IMR-90 (cell line): ENCODE data around the gene GABRA1. TPM values are rescaled to one million over a fixed set of nuclear protein-coding genes. Genes with fewer than 3 reads are reported as not detected.

ENCODE experiments used
- ATAC-seq: fragments of 200-7000 bp; cut with Tn5 transposase; 2 replicates; pipeline ENCODE4 v1.9.1; 2020; ENCODE audit warnings: low read depth, mild to moderate bottlenecking, moderate library complexity
- BruUV-seq: library from RNA; stranded (reverse); fragments of 400-500 nt; replicated peaks from 2 replicates; lab custom pipeline; 2021; lab: Mats Ljungman, UMichigan
- CTCF ChIA-PET: fragments of 300-600 bp; formaldehyde crosslinking; extraction: SDS; loops from one replicate; lab custom pipeline; 2021; ENCODE audit warnings: antibody characterized with exemption; lab: Yijun Ruan, JAX
- POLR2A ChIA-PET: fragments of 300-600 bp; sonication (Branson Sonifier 250); formaldehyde crosslinking; loops from one replicate; lab custom pipeline; 2022; ENCODE audit warnings: antibody characterized with exemption; ENCODE audit not compliant: unreplicated experiment; lab: Charles Lee
- DNase-seq: peaks from one replicate; pipeline ENCODE4 v3.0.0; 2013
- H2AFZ ChIP-seq: replicated peaks from 2 replicates; pipeline ENCODE3; 2013; ENCODE audit warnings: low read length, mild to moderate bottlenecking; ENCODE audit not compliant: poor library complexity
- H2AK5ac ChIP-seq: 2 replicates; pipeline ENCODE4 v1.6.1; 2013; ENCODE audit warnings: low read depth, low read length, inconsistent platforms
- H2AK9ac ChIP-seq: replicated peaks from 2 replicates; pipeline ENCODE3; 2013; ENCODE audit warnings: mild to moderate bottlenecking, low read depth, low read length, moderate library complexity; ENCODE audit not compliant: poor library complexity
- H2BK120ac ChIP-seq: 2 replicates; pipeline ENCODE4 v1.6.1; 2013; ENCODE audit warnings: low read depth, low read length, inconsistent platforms
- H2BK15ac ChIP-seq: 3 replicates; pipeline ENCODE4 v1.6.1; 2013; ENCODE audit warnings: low read depth, low read length, inconsistent platforms
- H2BK20ac ChIP-seq: 2 replicates; pipeline ENCODE4 v1.6.1; 2013; ENCODE audit warnings: low read depth, mild to moderate bottlenecking, inconsistent platforms, low read length, moderate library complexity
- H2BK5ac ChIP-seq: 2 replicates; pipeline ENCODE4 v1.6.1; 2013; ENCODE audit warnings: mild to moderate bottlenecking, low read depth, low read length, inconsistent platforms; ENCODE audit not compliant: poor library complexity, severe bottlenecking
- H3K14ac ChIP-seq: replicated peaks from 2 replicates; pipeline ENCODE4 v1.6.1; 2013; ENCODE audit warnings: low read depth, low read length, inconsistent platforms
- H3K18ac ChIP-seq: 2 replicates; pipeline ENCODE4 v1.6.1; 2013; ENCODE audit warnings: low read depth, low read length, control low read depth
- H3K23ac ChIP-seq: 2 replicates; pipeline ENCODE4 v1.6.1; 2013; ENCODE audit warnings: low read depth, low read length, inconsistent platforms
- H3K27ac ChIP-seq: 2 replicates; pipeline ENCODE4 v1.5.1; 2013; ENCODE audit warnings: mild to moderate bottlenecking, control low read depth, low read length; ENCODE audit not compliant: insufficient read depth
- H3K27me3 ChIP-seq: 2 replicates; pipeline ENCODE4 v1.6.1; 2013; ENCODE audit warnings: low read length; ENCODE audit not compliant: control insufficient read depth, insufficient read depth
- H3K36me3 ChIP-seq: 2 replicates; pipeline ENCODE4 v1.6.1; 2013; ENCODE audit warnings: low read length, mixed read lengths; ENCODE audit not compliant: control insufficient read depth, insufficient read depth
- H3K4ac ChIP-seq: 2 replicates; pipeline ENCODE4 v1.6.1; 2013; ENCODE audit warnings: low read depth, low read length, inconsistent platforms
- H3K4me1 ChIP-seq: 2 replicates; pipeline ENCODE4 v1.6.1; 2013; ENCODE audit warnings: low read length, mixed read lengths; ENCODE audit not compliant: control insufficient read depth, insufficient read depth
- H3K4me2 ChIP-seq: 2 replicates; pipeline ENCODE4 v1.6.1; 2013; ENCODE audit warnings: low read depth, mild to moderate bottlenecking, control low read depth, low read length, moderate library complexity
- H3K4me3 ChIP-seq: 2 replicates; pipeline ENCODE4 v1.5.1; 2013; ENCODE audit warnings: low read depth, mild to moderate bottlenecking, control low read depth, low read length, moderate library complexity; ENCODE audit not compliant: insufficient read depth
- H3K56ac ChIP-seq: 2 replicates; pipeline ENCODE4 v1.6.1; 2013; ENCODE audit warnings: low read length, inconsistent platforms; ENCODE audit not compliant: insufficient read depth; ENCODE audit errors: extremely low read depth
- H3K79me1 ChIP-seq, 2 experiments: 2 replicates each; pipeline ENCODE4 v1.6.1; 2013; ENCODE audit warnings: low read length in 2 of 2, inconsistent platforms in 1 of 2, low read depth in 1 of 2
- H3K9ac ChIP-seq: 2 replicates; pipeline ENCODE4 v1.6.1; 2013; ENCODE audit warnings: low read depth, low read length, control low read depth
- H3K9me1 ChIP-seq: 2 replicates; pipeline ENCODE4 v1.6.1; 2013; ENCODE audit warnings: low read length, inconsistent platforms; ENCODE audit not compliant: insufficient read depth
- H3K9me3 ChIP-seq: 2 replicates; pipeline ENCODE4 v1.6.1; 2013; ENCODE audit warnings: low read length; ENCODE audit not compliant: control insufficient read depth, insufficient read depth
- H4K20me1 ChIP-seq: 2 replicates; pipeline ENCODE4 v1.6.1; 2013; ENCODE audit warnings: low read length, inconsistent platforms; ENCODE audit not compliant: insufficient read depth
- H4K5ac ChIP-seq: 2 replicates; pipeline ENCODE4 v1.6.1; 2013; ENCODE audit warnings: mild to moderate bottlenecking, low read depth, low read length, control low read depth
- H4K8ac ChIP-seq, 2 experiments: 2 replicates each; pipeline ENCODE4 v1.6.1; 2013; ENCODE audit warnings: low read depth in 2 of 2, low read length in 2 of 2, control low read depth in 1 of 2, inconsistent platforms in 1 of 2
- H4K91ac ChIP-seq: 2 replicates; pipeline ENCODE4 v1.6.1; 2013; ENCODE audit warnings: low read depth, low read length, inconsistent platforms; ENCODE audit not compliant: insufficient read depth
- BHLHE40 ChIP-seq: fragments of 150-350 bp; IDR thresholded peaks from 2 replicates; pipeline ENCODE4 v1.6.1; 2016; ENCODE audit warnings: mild to moderate bottlenecking, low read depth, low read length
- CHD1 ChIP-seq: IDR thresholded peaks from 2 replicates; pipeline ENCODE4 v1.6.1; 2012; ENCODE audit warnings: low read depth, low read length, improper control_type of control experiment
- FOS ChIP-seq: fragments of 150-350 bp; IDR thresholded peaks from 2 replicates; pipeline ENCODE4 v1.6.1; 2016; ENCODE audit warnings: low read depth, low read length
- MAFK ChIP-seq: IDR thresholded peaks from 2 replicates; pipeline ENCODE4 v1.6.1; 2012; ENCODE audit warnings: low read depth, low read length, improper control_type of control experiment
- MAZ ChIP-seq: IDR thresholded peaks from 2 replicates; pipeline ENCODE4 v1.6.1; 2012; ENCODE audit warnings: low read depth, mild to moderate bottlenecking, low read length, improper control_type of control experiment, moderate library complexity, borderline replicate concordance
- MXI1 ChIP-seq: IDR thresholded peaks from 2 replicates; pipeline ENCODE4 v1.6.1; 2012; ENCODE audit warnings: low read depth, mild to moderate bottlenecking, low read length, moderate library complexity, borderline replicate concordance
- NFE2L2 ChIP-seq: fragments of 150-350 bp; IDR thresholded peaks from 2 replicates; pipeline ENCODE4 v1.6.1; 2016; ENCODE audit warnings: low read depth, mild to moderate bottlenecking, low read length
- POLR2A ChIP-seq: IDR thresholded peaks from 2 replicates; pipeline ENCODE4 v1.6.1; 2012; ENCODE audit warnings: mild to moderate bottlenecking, low read depth, low read length
- RAD21 ChIP-seq: IDR thresholded peaks from 2 replicates; pipeline ENCODE4 v1.6.1; 2012; ENCODE audit warnings: low read length, improper control_type of control experiment
- RCOR1 ChIP-seq: IDR thresholded peaks from 2 replicates; pipeline ENCODE4 v1.6.1; 2012; ENCODE audit warnings: mild to moderate bottlenecking, low read length, improper control_type of control experiment; ENCODE audit not compliant: insufficient replicate concordance
- RFX5 ChIP-seq: IDR thresholded peaks from 2 replicates; pipeline ENCODE4 v1.8.0; 2012; ENCODE audit warnings: low read depth, mild to moderate bottlenecking, low read length, moderate library complexity
- SMC3 ChIP-seq: fragments of 150-350 bp; IDR thresholded peaks from 2 replicates; pipeline ENCODE4 v1.6.1; 2016; ENCODE audit warnings: low read depth, mild to moderate bottlenecking, antibody characterized with exemption, low read length, moderate library complexity
- WGBS, 2 experiments: methylation state at CpG; one replicate each; pipeline versions ENCODE4 v1.1.5 to v1.1.7; 2013; ENCODE audit warnings: missing lambda C conversion rate in 2 of 2; ENCODE audit not compliant: insufficient read length in 1 of 2; ENCODE audit errors: extremely low coverage in 2 of 2; 5-methylcytosine and 5-hydroxymethylcytosine counted together
- dilution Hi-C: fragments of 300-500 bp; cut with HindIII; formaldehyde crosslinking; loops from one replicate; pipeline ENCODE4 v1.14.3; 2018; ENCODE audit warnings: low sequenced_read_pairs; ENCODE audit not compliant: unreplicated experiment
- in situ Hi-C: fragments of 300-500 bp; cut with MboI; formaldehyde crosslinking; loops from 3 replicates; pipeline ENCODE4 v1.14.3; 2019; ENCODE audit warnings: low sequenced_read_pairs, inconsistent platforms, mixed read lengths
- intact Hi-C: fragments of 100-400 bp; cut with micrococcal nuclease; formaldehyde crosslinking; loops from 2 replicates; pipeline ENCODE4 v1.10.0; 2022
- polyA plus RNA-seq, 3 experiments: library from polyadenylated mRNA; depleted of rRNA; stranded (reverse); fragments of >200 nt; gene quantifications; 2 replicates each; pipeline ENCODE4 v1.2.3, GENCODE V29; 2012; ENCODE audit warnings: low replicate concordance in 1 of 3
- total RNA-seq: library from RNA; depleted of rRNA; stranded (reverse); fragments of >200 nt; gene quantifications from 2 replicates; pipeline ENCODE4 v1.2.3, GENCODE V29; 2012
- TF ChIP-seq, protein P1 (sequence below): conservative IDR thresholded peaks from 2 replicates; pipeline ENCODE4 v1.5.1; 2012; ENCODE audit warnings: mild to moderate bottlenecking, low read depth, low read length, improper control_type of control experiment
- TF ChIP-seq, protein P2 (sequence below): fragments of 150-350 bp; IDR thresholded peaks from 2 replicates; pipeline ENCODE4 v1.6.1; 2016; ENCODE audit warnings: low read depth, mild to moderate bottlenecking, low read length, moderate library complexity, borderline replicate concordance
- TF ChIP-seq, protein P3 (sequence below): fragments of 150-350 bp; IDR thresholded peaks from 2 replicates; pipeline ENCODE4 v1.6.1; 2017; ENCODE audit warnings: mild to moderate bottlenecking, antibody characterized with exemption, low read length, low read depth

GABRA1 gene
- total and polyA plus RNA-seq, 2 of the 4 experiments (the other 2 are of a cell fraction): not detected

GRCh38 chr5:161921781-161922180, 73.9 kb downstream of the GABRA1 start:
- no peak overlapping the region for H3K4me2 ChIP-seq
- H2AK5ac ChIP-seq: no peak overlapping the region
- H3K36me3 ChIP-seq: no peaks in the 10 kb centered on the region
- no peak overlapping the region for H3K9ac ChIP-seq
- no TSS peak for BruUV-seq
- no peak overlapping the region for H2BK15ac ChIP-seq
- WGBS, 2 experiments: no CpG with 5 or more reads among the region's 1 CpG
- no peak for DNase-seq
- H3K4me3 ChIP-seq: no peak overlapping the region
- no peak overlapping the region for H3K18ac ChIP-seq
- no peak overlapping the region for H3K4ac ChIP-seq
- H3K9me1 ChIP-seq: no peaks in the 10 kb centered on the region
- in situ Hi-C loops (no loop called here), intact Hi-C loops (no loop called here), dilution Hi-C loops (no loop called here)
- no peak overlapping the region for H2BK5ac ChIP-seq
- CTCF ChIA-PET: no interaction called here
- no peak overlapping the region for H2AK9ac ChIP-seq
- no peaks in the 10 kb centered on the region for H4K20me1 ChIP-seq
- H3K23ac ChIP-seq: no peak overlapping the region
- H2AFZ ChIP-seq: no peak overlapping the region
- H3K27me3 ChIP-seq: no peaks in the 10 kb centered on the region
- H3K27ac ChIP-seq: no peak overlapping the region
- H3K79me1 ChIP-seq: no peaks in the 10 kb centered on the region
- no peak overlapping the region for H2BK120ac ChIP-seq
- POLR2A ChIA-PET: no interaction called here
- peaks cover 6% of the 10 kb centered on the region for H3K9me3 ChIP-seq
- no peaks in the 10 kb centered on the region for H3K4me1 ChIP-seq
- no peak overlapping the region for H3K56ac ChIP-seq
- H3K14ac ChIP-seq: no peak overlapping the region
- H2BK20ac ChIP-seq: no peak overlapping the region
- H4K8ac ChIP-seq: no peak overlapping the region
- H4K5ac ChIP-seq: no peak overlapping the region
- no peak overlapping the region for H4K91ac ChIP-seq
- no peak for ATAC-seq
- TF ChIP-seq FOS: no peak
- no peak for TF ChIP-seq POLR2A
- TF ChIP-seq, protein P1, sequence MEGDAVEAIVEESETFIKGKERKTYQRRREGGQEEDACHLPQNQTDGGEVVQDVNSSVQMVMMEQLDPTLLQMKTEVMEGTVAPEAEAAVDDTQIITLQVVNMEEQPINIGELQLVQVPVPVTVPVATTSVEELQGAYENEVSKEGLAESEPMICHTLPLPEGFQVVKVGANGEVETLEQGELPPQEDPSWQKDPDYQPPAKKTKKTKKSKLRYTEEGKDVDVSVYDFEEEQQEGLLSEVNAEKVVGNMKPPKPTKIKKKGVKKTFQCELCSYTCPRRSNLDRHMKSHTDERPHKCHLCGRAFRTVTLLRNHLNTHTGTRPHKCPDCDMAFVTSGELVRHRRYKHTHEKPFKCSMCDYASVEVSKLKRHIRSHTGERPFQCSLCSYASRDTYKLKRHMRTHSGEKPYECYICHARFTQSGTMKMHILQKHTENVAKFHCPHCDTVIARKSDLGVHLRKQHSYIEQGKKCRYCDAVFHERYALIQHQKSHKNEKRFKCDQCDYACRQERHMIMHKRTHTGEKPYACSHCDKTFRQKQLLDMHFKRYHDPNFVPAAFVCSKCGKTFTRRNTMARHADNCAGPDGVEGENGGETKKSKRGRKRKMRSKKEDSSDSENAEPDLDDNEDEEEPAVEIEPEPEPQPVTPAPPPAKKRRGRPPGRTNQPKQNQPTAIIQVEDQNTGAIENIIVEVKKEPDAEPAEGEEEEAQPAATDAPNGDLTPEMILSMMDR: no peak
- TF ChIP-seq MAFK: no peak
- TF ChIP-seq CHD1: no peak
- TF ChIP-seq NFE2L2: no peak
- no peak for TF ChIP-seq BHLHE40
- TF ChIP-seq MXI1: no peak
- TF ChIP-seq, protein P2, sequence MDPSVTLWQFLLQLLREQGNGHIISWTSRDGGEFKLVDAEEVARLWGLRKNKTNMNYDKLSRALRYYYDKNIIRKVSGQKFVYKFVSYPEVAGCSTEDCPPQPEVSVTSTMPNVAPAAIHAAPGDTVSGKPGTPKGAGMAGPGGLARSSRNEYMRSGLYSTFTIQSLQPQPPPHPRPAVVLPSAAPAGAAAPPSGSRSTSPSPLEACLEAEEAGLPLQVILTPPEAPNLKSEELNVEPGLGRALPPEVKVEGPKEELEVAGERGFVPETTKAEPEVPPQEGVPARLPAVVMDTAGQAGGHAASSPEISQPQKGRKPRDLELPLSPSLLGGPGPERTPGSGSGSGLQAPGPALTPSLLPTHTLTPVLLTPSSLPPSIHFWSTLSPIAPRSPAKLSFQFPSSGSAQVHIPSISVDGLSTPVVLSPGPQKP: no peak
- TF ChIP-seq RFX5: no peak
- no peak for TF ChIP-seq RCOR1
- TF ChIP-seq, protein P3, sequence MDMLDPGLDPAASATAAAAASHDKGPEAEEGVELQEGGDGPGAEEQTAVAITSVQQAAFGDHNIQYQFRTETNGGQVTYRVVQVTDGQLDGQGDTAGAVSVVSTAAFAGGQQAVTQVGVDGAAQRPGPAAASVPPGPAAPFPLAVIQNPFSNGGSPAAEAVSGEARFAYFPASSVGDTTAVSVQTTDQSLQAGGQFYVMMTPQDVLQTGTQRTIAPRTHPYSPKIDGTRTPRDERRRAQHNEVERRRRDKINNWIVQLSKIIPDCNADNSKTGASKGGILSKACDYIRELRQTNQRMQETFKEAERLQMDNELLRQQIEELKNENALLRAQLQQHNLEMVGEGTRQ: no peak
- TF ChIP-seq RAD21: no peak
- no peak for TF ChIP-seq MAZ
- TF ChIP-seq SMC3: no peak
